CD4-positive, alpha-beta T cell treated with Interleukin-15 for 1 hour (primary cell): ENCODE data around the gene SLC9A4.

ENCODE experiments used
- DNase-seq: peaks from one replicate; pipeline ENCODE4 v3.0.0-alpha.2; 2020

SLC9A4 gene

DNA sequence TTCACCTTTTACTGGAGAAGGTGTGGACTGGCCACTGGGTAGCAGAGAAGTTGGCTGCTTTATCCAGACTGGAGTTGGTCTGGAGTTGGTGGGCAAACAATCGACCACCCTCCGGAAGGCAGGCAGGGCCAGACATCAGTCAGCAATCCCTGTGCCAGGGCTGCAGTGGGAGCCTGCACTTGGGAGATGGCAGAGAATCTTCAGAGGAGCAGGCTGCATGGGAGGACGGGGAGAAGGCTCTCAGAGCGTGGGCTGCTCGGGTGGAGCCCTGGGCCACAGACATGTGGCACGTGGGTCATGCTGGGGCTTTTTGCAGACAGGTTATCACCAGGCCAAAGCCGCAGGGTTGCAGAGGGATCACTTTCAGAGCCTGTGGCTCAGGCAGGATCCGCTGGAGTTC lies 29.6 kb downstream of the SLC9A4 start:
- DNase-seq: no peak

DNA sequence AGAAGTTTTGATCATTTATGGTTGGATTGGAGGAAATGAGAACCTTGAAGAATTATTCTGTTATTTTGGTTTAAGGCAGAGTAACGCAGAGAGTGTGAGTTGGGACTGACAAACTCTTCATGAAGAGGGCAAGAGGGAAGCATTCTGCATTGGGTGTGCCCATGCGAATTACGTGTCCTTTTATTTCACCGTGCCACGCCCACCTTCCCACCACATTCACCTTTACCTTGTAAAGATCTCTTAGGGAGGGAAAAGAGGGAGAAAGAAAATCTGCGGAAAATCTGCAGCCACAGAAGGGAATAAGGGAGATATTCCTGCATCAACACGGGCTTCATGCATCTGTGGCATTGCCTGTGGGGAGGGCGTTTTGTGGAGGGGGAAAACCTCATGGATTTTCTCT lies 31.8 kb downstream of the SLC9A4 start:
- no peak for DNase-seq

DNA sequence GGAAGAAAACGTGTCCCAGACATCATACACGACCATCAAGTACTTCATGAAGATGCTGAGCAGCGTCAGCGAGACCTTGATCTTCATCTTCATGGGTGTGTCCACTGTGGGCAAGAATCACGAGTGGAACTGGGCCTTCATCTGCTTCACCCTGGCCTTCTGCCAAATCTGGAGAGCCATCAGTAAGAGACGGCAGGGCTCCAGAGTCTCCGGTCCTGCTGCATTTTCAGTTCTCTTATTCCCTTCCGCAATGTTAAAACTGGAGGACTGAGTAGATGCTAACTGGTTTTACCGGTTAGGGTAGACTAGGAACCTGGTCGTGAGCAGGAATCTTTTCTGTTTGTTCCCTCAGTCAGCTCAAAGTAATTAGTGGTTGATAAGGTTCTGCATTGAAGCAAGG lies 32.3 kb downstream of the SLC9A4 start:
- no peak for DNase-seq

DNA sequence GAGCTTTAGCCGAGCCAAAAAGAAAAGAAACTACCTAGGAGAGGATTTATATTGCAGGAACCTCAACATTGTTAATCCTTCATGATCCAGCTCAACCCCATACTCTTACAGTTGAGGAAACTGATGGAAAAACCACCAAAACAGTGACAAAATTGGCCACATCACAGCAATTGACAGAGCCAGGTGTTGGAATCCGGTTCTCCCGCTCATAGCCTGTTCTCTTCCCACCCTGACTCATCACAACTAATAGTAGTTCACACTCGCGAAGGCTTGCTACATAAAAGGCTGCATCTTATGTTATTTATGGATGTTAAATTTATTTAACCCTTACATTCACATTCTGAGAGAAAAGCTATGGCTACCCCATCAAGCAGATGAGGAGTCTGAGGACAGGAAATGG lies 33.7 kb downstream of the SLC9A4 start:
- no peak for DNase-seq

DNA sequence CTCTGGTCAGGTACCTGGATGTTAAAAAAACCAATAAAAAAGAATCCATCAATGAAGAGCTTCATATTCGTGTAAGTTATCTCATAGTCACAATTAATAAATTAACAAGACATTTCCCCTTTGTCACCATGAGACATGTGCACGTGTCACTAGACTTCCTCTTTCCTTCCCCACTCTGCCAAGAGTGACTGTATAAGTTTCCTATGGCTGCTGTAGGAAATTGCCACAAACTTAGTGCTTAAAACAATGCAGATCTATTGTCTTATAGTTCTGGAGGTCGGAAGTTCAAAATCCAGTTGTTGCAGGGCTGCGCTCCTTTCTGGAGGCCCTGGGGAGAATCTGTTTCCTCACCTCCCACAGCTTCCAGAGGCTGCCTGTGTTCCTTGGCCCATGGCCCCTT lies 35.8 kb downstream of the SLC9A4 start:
- DNase-seq: peak; percentile 44

DNA sequence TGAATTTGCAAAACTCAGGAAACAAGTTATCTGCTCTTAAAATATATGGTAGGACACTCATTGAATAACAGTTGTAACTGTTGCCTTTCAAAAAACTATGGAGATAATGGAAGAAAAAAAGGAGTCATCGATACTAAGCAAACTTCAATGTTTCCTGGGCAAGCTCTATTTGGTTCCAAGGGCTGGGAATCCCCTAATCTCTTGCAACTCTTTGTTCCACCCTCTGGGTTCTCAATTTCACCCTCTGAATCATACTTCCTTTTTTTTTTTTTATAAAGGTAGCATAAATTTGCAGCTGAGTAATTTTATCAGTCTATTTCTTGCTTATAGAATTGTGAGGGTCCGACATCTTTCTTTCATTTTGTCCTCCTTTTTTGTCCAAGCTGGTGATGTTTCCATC lies 36.7 kb downstream of the SLC9A4 start:
- DNase-seq: no peak

DNA sequence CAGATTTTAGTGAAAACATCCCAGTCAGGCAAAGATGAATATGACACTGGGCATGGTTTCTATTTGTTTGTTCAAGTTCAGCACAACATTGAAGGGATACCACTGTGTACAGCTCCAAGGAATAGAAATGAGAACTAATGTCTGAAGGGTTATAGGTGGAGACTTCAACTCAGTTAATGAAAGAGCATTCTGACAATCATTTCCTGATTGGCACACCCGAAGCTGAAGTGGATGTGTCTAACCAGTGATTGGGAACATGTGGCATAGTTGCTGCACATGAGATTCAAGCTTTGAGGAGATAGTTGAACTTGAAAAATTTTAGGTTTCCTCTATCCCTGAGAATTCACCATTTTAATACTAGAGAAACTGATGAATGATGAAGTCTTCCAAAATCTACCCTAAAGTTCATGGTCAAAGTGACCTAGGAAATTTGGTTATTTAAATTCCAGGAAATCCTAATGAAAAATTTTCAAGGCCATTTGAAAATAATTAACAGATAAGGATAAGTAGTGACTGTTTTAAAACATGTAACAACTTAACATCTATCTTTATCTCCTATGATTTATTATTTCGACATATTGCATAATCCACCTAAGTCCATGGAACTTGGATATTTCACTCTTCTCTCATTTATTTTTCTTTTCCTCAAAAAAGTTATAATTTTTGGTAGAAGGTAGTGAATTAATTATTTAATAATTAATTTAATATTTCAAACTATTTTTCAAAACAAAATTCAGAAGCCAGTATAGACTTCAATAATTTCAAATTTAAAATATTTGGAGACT lies 38.0 kb downstream of the SLC9A4 start:
- no peak for DNase-seq

DNA sequence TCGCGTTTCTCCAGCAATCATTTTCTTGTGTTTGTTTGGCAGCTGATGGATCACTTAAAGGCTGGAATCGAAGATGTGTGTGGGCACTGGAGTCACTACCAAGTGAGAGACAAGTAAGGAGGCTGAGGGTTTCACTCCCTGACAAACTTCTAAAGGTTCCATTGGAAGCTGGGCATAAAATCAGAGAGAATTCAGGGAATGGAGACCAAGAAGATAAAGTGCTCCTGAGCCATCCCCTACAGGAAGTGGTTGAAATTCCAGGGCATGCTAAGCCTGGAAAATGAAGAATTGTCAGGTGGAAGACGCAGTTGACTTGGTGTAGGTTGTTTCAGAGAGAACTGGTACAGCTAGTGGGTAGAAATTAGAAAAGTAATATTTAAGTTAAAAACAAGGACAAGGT lies 39.1 kb downstream of the SLC9A4 start:
- no peak for DNase-seq

DNA sequence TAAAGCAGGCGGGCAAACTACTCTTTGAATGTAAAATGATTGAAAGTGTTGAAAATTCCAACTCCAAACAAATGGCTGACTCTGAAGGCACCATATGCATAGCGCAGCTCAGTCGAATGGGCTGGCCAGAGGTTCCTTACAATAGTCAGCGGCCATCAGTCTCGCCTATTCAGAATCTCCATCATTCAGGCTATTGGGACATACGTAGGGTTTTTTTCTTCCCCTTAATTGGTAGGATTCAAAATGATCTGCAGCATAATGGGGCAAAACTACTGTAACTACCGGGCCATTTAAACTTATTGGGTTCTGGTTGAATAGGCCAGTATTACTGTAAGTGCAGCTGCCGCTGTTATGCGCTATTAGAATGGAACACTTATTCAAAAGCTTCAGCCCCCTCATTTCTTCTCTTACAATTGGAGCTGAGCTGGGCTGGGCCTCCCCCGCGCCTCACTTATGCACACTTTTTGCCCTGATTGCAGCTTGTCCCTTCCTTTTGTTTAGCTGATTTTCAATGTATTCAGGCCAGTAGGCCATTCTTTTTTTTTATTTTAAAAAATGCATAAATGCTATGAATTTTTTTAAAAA lies 40.4 kb downstream of the SLC9A4 start:
- DNase-seq: no peak

DNA sequence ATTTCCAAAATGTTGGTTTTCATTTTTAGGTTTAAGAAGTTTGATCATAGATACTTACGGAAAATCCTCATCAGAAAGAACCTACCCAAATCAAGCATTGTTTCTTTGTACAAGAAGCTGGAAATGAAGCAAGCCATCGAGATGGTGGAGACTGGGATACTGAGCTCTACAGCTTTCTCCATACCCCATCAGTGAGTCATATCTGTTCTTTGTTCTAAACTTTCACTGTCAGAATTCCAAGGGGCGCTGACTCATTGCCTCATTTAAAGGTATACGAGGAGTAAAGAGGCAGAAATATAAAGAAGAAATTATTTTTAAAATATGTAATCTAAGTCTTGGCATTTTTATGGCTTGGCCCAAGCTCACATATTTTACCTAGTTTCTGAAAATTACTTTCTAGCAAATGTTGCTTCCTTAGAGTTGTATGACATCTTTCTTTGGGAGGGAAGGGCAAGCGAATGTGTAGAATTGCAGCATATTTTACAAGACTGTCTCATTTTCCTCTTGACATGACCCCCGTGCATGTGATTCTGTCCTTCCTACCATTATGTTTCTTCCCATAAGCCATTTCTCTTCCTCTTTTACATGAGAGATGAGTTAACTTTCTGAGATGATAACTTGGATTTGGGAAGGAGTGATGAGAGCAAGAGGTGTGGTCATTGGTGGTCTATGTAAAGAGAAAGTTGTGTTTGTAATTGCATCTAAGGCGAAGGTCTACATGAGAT lies 41.2 kb downstream of the SLC9A4 start:
- DNase-seq: no peak

DNA sequence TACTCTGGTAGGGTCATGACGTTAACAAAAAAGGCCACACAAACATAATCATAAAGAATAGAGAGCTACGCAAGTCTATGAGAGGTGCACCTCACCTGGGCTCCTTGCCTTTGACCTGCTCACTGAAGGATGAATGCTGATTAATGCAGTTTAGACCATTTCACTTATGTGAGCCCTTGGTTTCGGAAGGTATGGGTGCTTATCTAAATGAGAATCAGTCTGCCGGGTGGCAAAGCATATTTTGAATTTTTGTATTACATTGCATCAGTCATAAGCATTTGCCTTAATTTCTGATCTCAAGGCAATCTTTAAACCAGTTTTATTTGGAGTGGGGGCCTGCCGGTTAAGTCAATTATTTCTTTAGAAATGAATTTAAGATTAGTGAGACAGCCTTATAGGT lies 42.8 kb downstream of the SLC9A4 start:
- no peak for DNase-seq

DNA sequence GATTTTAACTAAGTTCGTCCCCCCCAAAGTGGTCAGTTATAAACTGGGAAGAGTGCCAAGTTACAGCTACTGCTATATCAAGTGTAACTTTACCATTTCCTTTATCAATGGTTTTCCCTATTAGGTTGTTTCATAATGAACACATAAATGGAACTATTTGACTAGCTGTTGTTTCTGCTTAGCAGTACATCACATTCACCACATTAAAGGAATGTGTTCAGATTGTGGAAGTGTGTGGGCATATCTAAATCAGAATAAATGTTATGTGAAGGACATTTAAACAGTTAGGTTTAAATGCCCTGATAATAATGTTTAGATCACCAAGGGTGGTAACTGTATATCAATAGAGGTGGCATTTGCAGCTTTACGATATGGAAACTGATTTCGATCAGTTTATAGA lies 45.1 kb downstream of the SLC9A4 start:
- DNase-seq: no peak

DNA sequence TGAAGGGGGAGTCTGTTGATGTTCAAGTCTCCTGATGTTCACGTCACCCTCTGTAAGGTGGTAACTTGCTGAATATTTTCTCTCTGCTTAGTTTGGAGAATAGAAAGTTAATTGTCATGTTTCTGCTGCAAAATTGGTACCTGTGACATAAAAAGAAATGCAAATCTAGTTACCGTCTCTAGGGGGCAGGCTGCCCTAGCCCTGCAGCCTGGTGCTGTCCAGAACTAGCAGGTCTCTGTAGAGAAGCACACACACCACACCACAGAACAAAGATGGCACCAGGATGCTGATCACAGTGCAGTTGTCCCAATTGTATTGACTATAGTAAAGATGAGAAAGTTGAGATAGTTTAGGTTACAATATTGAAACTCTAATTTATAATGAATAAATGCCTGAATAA lies 47.0 kb downstream of the SLC9A4 start:
- DNase-seq: no peak

DNA sequence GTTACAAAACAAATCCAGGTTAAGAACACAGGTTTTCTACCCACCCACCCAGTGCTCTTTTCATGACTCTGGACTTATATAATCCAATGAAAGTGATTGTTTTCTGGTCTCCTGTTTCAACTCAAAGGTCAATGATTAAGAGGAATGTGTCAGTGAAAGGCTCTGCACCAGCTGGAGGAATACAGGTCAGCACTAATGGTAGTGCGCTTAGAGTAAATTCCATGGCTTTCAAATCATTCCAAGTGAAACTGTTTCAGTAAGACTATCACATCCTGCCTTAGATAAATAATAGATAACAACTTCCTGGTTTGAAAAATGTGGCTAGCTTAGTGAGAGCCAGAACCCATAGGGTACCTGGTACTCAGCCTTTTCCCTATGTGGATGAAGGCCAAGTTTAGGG lies 47.8 kb downstream of the SLC9A4 start:
- DNase-seq: no peak

DNA sequence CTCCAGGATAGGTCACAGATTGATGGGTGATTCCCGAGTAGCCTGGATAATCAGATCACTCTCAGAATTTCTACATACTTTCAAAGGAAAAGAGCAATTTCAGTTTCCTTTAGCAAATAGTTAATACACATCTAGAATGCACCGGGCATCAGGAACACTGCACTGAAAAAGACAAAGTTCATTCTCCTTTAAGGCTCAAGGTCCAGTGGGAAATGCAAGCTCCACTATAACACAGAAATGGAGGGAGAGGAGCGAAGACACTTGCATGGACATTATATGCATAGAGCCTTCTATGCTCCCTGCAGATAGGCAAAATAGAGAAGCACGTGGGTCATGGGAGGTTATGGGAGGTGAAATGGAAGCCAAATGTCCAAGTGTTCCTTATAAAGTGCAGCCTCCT lies 49.1 kb downstream of the SLC9A4 start:
- no peak for DNase-seq

DNA sequence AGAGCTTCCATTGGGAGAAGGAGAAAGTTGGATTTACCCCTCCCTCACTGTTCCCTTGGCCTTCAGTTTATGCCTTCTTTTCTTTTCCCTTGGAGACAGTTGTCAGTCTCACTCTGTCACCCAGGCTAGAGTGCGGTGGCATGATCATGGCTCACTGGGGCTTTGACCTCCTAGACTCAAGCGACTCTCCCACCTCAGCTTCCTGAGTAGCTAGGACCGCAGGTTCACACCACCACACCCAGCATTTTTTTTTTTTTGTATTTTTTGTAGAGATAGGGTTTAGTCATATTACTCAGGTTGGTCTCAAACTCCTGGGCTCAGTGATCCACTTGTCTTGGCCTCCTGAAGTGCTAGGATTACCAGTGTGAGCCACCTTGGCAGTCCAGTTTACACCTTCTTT lies 49.9 kb downstream of the SLC9A4 start:
- DNase-seq: peak; percentile 34

DNA sequence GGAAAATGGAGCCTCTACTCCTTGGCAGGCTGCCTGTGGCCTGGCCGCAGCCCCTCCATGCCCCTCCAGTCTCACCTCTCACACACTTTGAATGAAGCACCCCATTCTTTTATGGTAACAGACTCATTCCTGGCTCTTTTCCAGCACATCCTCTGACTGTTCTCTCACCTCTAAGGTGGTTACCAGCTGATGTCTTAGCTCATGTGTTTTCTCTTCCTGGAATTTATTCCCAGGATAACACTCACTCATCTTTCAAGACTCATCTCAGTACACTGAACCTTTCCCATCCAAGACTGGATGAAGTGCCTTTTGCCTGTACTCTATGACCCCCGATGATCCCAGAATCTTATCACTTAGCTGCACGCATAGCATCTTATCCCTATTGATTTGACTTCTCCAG lies 50.6 kb downstream of the SLC9A4 start:
- DNase-seq: no peak

DNA sequence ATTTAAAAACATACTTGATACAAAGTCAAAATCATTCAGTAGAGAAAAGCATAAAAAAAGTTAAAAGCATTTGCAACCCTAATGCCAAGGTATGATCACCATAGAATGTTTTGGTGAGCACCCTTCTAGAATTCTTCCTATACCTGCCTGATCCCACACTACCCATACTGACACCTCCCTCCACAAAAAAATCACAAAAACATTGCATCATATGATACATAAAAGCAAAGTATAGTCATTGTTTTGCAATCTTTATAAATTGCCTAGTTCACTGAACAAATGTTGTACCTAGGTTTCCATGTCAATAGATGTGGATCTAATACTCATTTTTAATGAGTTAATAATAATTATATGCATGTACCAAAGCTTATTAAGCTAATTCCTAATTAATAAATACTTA lies 54.1 kb downstream of the SLC9A4 start:
- DNase-seq: no peak

DNA sequence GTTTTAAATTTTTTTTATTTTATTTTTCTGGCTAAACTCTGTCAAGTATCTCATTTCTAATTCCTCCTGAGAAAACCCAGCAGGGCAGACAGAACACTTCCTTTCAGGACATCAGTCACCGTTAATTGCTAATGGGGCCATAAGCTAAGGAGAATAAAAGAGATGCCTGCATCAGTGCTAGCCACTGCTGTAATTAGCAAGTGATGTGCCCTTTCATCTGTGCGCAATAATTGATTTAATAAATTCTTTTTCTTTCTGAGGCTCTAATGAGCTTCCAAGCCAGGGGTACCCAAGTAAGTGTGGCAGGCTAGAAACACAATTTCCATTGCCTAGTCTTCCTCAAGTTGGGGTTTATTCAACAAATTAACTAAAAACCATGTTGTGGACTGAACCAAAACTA lies 65.5 kb downstream of the SLC9A4 start:
- DNase-seq: no peak

DNA sequence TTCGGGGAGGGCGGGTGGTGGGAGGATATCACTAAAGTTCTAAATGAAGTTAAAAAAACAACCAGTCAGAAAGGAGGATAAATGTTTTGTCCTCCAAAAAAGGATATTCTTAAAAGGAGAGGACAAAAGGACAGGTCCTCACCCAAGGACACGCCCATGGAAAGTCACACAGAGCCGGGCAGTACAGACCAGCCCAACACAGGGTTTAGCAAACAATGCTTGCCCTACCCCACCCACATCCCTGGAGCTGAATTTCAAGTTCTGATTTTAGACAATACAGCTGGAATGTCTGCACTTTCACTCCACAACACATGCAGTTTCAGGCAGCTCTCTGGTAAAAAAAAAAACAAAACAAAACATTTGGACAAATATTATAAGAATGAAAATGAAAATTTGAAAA lies 67.9 kb downstream of the SLC9A4 start:
- no peak for DNase-seq

DNA sequence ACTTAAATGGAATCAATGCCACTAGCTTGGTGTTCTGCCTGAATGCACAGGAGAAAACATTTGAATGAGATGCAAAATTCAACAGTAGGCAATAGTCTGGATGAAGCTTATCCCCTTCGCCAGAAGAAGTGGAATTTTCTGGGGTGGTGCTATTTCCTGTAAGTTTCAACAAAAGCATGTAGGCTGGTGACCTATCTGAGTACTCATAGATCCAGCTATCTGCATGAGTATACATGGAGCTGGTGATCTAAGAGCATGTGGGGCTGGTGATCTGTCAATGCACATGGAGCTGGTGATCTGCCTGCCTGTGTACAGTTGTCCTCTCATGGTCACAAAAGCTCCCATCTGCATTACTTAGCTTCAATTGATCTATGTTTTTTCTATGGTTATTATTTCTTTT lies 71.2 kb downstream of the SLC9A4 start:
- no peak for DNase-seq

DNA sequence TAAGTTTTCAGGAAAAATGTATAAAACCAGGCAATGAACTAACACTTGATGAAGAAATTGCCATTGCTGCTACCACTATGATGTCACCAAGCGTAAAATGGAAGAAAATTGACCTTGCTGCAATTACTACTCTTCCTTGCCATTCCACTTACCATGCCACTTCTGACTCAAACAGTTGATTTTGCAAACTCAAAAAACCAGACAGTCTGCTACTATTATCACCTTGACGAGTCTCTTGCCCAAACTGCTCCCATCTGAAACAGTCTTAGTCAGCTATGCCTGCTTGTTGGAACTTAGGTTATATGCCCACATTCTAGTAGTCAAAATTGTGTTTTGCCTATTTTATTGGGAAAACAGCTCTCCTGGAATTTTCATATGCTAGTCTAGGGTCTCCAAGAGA lies 74.4 kb downstream of the SLC9A4 start:
- no peak for DNase-seq

DNA sequence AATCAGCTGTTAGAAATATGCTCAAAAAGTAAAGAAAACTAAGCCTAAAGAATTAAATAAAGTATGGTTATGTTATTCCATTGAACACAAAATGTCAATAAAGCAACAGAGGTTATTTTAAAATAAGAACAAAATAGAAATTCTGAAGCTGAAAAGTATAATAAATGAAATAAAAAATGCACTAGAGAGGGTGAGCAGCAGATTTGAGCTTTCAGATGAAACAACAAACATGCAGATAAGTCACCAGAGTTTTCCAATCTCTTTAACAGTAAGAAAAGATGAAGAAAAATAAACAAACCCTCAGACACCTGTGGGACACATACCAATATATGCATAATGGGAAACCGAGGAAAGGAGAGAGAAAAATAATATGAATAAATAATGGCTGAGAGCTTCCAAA lies 76.0 kb downstream of the SLC9A4 start:
- no peak for DNase-seq

DNA sequence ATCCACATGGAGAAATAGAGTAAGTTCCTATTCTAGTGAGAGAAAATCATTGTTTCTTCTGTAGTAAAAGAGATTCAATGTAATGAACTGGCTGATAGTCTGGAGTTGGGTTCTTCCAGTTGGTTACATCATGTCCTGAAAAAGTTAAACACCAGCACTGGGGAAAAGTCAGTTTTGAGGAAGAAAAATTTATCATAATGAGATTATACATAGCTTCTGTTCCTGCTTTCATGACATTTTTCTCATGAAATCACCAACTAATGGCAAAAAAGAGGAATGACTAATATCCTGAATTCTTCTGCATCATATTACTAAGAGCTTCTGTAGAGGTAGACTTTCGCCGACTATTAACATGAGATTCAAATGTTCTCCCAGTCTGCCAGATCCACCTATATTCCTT lies 77.1 kb downstream of the SLC9A4 start:
- no peak for DNase-seq
